HG03469 (cell line): ENCODE results near the gene LMCD1.

ENCODE experiments used
- ATAC-seq: cut with Tn5 transposase; IDR thresholded peaks from one replicate; pipeline ENCODE4 v1.9.1; 2021; ENCODE audit warnings: mild to moderate bottlenecking, moderate library complexity, moderate number of reproducible peaks; ENCODE audit not compliant: unreplicated experiment

The LMCD1 gene

DNA sequence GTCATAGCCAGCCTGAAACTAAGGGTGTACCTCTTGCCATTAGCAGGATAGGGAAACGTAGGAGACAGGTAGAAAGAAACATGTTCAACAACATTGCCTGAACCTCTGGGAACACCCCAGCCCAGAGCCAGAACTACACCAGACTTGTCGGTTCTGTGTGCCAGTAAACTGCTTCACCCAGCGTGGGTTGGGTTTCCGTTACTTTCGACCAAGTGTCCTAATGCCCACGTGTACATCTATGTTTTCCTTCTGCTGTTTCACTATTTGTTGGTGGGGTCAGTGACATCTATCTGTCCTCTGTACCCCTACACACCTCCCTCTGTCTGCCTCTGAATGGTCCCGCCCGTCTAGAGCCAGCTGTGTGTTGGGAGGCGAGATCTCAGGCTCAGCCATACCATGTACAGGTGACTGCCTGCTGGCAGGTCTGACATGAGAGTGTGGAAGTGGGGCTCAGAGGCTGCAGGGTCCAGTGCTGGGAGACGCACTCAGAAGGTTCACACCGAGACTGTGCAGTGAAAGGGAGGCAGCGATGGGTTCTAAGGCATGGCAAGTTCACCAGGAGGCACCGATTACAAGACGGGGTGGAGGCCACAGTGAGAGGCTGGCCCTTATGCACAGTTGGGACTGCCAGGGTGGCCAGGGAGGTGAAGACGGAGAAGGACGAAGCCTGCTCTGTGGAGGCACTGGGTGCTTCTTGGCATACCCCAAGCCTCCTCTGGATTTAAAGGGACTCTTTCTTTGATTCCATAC lies 106.6 kb downstream of the LMCD1 start:
- no peak for ATAC-seq

DNA sequence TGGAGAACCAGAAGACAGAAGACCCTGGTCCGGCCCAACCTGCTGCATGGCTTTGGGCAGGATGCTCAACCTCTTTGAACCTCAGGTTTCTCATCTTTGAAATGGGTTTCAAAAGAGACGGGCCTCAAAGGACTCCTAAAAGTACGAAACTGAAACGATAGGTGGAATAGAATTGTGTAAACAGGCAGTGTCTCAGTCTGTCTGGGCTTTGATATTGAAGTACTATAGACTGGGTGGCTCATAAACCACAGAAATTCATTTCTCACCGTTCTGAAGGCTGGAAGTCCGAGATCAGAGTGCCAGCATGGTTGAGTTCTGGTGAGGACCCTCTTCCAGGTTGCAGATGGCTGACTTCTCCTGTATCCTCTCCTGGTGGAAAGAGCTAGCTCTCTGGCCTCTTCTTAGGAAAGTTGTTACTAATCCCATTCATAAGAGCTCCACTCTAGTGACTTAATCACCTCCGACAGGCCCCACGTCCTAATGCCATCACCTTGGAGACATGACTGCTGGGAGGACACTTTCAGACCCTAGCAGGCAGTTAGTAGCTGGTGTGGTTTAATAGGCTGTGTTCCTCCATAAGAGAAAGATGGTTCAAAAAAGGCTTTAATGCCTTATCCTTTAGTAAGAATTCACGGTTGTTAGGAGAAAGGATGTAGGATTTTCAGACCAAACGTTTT lies 107.3 kb downstream of the LMCD1 start:
- no peak for ATAC-seq

DNA sequence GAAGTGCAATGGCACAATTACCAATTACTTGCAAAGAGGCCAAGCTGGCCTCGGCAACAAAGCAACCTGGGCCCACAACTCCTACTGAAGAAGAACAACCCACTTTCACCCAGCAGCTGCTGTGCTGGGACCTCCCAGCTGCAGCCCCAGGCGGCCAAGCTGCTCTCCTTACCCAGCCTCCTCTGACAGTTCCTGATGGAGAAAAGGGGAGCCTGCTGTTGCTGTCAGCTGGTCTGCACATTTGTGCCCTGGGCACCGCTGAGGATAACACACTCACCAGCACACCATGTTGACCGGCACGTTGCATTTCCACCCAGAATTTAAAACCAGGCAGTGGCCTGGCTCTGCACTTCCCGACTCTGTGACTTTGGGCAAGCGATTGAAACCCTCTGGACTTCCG lies 109.3 kb downstream of the LMCD1 start:
- ATAC-seq = no peak

DNA sequence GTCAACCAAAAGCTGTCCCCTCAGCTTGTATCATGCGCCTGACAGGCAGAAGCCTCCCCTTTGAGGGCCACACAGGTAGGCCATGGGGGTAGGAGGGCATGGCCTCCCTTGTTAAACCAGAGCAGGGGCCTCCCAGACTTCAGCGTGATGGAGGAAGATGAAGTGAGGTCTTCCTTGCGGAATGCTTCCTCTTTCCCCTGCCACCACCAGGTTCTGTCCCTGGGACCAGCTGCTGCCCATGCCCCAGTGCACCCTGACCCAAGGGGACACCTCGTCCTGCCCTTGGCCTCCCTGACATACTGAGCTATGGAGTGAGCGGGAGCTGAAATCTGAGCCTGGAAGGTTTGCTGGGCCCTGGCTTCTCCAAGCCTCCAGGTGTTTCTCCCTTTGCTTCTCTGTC lies 116.3 kb downstream of the LMCD1 start:
- no peak for ATAC-seq

DNA sequence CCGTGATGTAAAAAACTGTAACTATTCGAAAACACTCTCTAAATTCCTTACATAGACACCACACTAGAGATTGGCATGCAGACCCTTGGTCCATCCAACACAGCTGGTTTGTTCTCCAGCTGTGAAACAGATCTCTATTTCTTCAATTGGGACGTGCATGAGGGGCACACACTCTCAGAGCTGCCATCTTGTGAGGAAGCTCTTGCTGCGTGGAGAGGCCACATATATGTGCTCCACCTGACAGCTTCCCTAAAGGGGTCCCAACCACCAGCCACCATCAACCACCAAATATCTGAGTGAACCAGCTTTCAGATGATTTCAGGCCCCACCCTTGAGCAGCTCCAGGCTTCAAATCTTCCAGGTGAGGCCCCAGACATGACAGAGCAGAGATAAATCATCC lies 117.3 kb downstream of the LMCD1 start:
- no peak for ATAC-seq

DNA sequence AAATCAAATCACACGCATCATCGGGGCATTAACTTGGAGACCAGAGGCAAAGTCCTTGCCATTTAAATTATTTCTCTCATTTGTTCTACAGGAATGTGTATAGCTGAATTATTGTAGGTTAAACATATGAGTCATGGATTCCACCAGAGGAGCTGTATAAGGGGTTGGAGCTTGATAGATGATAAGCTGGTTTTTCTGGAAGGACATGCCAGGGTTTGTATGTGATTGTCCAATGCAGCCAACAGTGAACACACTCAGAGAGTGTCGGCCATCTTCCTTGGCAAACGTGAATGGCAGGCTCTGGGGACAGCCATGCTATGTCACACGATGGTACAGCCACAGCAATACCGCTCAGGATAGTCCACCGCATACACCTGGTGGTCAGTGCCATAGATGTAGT lies 117.9 kb downstream of the LMCD1 start:
- no peak for ATAC-seq

DNA sequence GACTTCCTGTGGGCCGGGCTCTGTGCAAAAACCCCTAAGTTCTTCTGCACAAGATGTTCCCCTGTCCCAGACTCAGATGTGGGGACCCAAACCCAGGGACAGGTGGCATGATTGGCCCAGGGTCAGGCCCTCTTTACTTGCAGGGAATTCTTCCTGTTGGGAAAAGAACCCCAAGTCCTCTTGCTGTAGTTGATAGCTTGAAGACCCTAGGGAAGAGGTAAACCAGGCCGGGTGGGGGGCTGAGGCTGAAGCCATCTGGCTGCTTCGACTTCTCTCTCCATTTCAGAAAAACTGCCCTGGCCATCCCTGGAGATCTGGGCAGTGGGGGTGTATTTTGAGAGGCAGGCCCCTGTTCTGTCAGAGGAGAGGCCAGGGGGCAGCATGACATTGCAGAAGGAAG lies 119.5 kb downstream of the LMCD1 start:
- no peak for ATAC-seq

DNA sequence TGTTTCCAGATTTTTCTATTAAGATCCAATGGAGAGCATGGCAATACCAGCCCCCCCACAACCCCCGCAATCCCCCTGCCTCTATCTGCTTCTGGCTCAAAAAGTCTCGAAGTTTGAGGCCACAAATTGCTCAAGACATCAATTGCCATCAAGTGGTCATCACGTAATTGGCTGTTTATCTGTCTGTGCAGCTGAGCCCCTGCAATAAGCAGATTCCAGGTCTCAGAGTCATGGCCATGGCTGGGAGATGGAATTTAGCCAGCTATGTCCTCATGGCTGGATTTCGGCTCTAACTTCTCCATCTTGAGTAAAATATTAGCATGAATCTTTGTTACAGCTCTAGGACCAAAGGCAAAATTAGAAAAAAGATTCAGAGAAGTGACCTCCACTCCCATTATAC lies 120.2 kb downstream of the LMCD1 start:
- no peak for ATAC-seq

DNA sequence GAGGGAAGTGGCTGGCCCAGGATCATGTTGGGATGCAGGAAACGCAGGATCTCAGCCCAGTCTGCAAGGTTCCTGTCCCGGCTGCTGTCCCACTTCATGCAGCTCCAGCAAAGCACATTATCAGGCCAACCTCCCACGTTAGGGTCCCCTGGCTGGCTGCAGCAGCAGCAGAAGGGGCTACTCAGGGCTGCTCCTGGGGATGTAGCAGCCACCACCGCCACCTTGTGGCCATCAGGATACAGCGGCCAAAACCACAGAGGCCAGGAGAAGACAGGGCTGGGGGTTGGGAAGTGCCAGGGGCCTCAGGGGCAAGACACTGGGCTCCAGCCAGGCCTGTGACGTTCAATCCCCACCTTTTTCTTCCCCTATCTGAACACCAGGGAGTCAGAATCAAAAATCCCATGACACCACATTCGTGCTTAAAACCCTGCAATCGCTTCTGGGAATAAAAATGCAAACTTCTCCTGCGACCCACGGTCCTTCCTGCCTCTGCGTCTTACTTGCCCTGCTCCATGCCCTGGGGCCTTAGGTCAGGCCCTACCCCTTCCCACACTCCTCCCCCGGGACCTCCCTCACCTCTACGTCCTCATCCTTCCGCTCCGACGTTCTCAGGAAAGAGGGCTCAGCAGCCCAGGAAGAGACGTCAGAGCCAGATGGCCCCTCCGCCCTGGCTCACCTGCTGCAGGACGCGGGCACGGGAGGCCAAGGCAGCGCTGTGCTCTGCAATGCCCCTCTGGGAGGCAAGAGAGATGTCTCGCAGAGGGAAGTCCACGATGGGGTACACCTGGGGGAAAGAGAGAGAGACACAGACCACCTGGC lies 121.5 kb downstream of the LMCD1 start:
- ATAC-seq = peak; percentile 67

DNA sequence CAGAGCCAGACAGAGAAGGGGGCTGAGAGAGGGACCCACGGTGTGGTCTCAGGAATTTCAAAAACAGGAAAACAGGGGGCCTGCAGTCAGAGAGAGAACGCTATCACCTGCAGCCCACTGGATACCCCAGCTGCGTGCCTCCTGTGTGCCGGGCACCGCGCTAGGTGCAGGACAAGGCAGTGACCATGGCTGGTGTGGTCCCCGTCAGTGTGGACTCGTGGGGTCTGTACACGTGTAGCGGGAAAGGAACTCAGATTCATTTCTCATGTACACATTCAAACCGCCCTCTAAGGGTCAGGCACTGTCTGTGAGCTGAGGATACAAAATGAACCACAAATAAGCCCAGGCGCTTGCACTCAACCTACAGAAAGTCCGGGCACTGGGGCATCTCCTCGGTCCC lies 122.1 kb downstream of the LMCD1 start:
- no peak for ATAC-seq
